NCI-H2171 (cell line): ENCODE measurements around the gene JUN.
A peak's percentile ranks its signal among the peaks of the same experiment; 100 is the strongest.

Experiments used
- DNase-seq: peaks from one replicate; lab custom pipeline; 2025; lab: John Stamatoyannopoulos, UW

JUN gene

GRCh38 chr1:58783993-58784757 is at the start of gene JUN:
Gene JUN (minus strand): TSS chr1:58784047. CDS start chr1:58783070, 977 bp downstream.
- peak; percentile 97 for DNase-seq

GRCh38 chr1:58833166-58833565 is 49.3 kb upstream of the JUN start:
- no peak for DNase-seq

- no peak for DNase-seq
Observed at GRCh38 chr1:58830291-58830690, 46.4 kb upstream of the JUN start.

- DNase-seq, result no peak
Observed at GRCh38 chr1:58829866-58830265, 46.0 kb upstream of the JUN start.

GRCh38 chr1:58827298-58827697 is 43.5 kb upstream of the JUN start:
- no peak for DNase-seq

- no peak for DNase-seq
Observed at GRCh38 chr1:58824753-58825389, 41.0 kb upstream of the JUN start.

- DNase-seq, result no peak
Observed at GRCh38 chr1:58823481-58824010, 39.7 kb upstream of the JUN start.

- no peak for DNase-seq
Observed at GRCh38 chr1:58821309-58821708, 37.5 kb upstream of the JUN start.

- DNase-seq, result no peak
Observed at GRCh38 chr1:58818976-58819375, 35.1 kb upstream of the JUN start.

- DNase-seq, result no peak
Observed at GRCh38 chr1:58818075-58818474, 34.2 kb upstream of the JUN start.

GRCh38 chr1:58816747-58817221 is 32.9 kb upstream of the JUN start:
- DNase-seq, result no peak

GRCh38 chr1:58816072-58816746 is 32.4 kb upstream of the JUN start:
- peak; percentile 74 for DNase-seq

GRCh38 chr1:58815686-58816071 is 31.8 kb upstream of the JUN start:
- no peak for DNase-seq

GRCh38 chr1:58815069-58815685 is 31.3 kb upstream of the JUN start:
- no peak for DNase-seq

GRCh38 chr1:58814251-58815068 is 30.6 kb upstream of the JUN start:
- DNase-seq, result no peak

- no peak for DNase-seq
Observed at GRCh38 chr1:58813801-58814200, 30.0 kb upstream of the JUN start.

GRCh38 chr1:58813361-58813760 is 29.5 kb upstream of the JUN start:
- no peak for DNase-seq

GRCh38 chr1:58812926-58813325 is 29.1 kb upstream of the JUN start:
- DNase-seq, result no peak

- DNase-seq, result no peak
Observed at GRCh38 chr1:58812468-58812867, 28.6 kb upstream of the JUN start.

- no peak for DNase-seq
Observed at GRCh38 chr1:58811303-58811702, 27.5 kb upstream of the JUN start.

- DNase-seq, result no peak
Observed at GRCh38 chr1:58809325-58810010, 25.6 kb upstream of the JUN start.
